Measurements from ENCODE around the gene UGT1A8. TPM values are rescaled to one million over a fixed set of nuclear protein-coding genes. Genes with fewer than 3 reads are reported as not detected.
A peak's percentile ranks its signal among the peaks of the same experiment; 100 is the strongest.
"Not testable (repeated sequence)": the region's sequence is repeated elsewhere in the genome, so short reads cannot be mapped to it uniquely, and the experiment has no call there.

UGT1A8 gene
- total RNA-seq (2014; rRNA removed; shearing (Covaris generic)) = 0.45 TPM in 1 of 2 replicates, not detected in the other
- not detected in 2 replicates for polyA plus RNA-seq (2016; fragmentation: Nextera tagmentation; extraction: Ambion mirVana)
- long read RNA-seq = 0 reads

- not testable (repeated sequence) for H3K27ac ChIP-seq (ENCODE audit: low read depth); H3K27me3 Mint-ChIP-seq (ENCODE audit: insufficient read depth, low read depth, poor library complexity); H3K4me1 Mint-ChIP-seq; H3K4me3 ChIP-seq; H3F3A ChIP-seq (replicated peaks; ENCODE audit: low read depth); H3K4me1 ChIP-seq (ENCODE audit: insufficient read depth); H3K79me2 ChIP-seq (replicated peaks; ENCODE audit: insufficient read depth); H3K36me3 Mint-ChIP-seq (ENCODE audit: low read depth); H3K4me2 ChIP-seq; H3K4me3 Mint-ChIP-seq; H3K27me3 ChIP-seq (ENCODE audit: insufficient read depth); H4K20me1 ChIP-seq (replicated peaks; ENCODE audit: insufficient read depth); H3K9me2 ChIP-seq (ENCODE audit: insufficient read depth); H2AFZ ChIP-seq; H3K36me3 ChIP-seq (ENCODE audit: insufficient read depth); H3K27ac Mint-ChIP-seq; ATAC-seq
- H3K9me3 Mint-ChIP-seq = peaks cover 29% of the 10 kb centered on the region
- DNase-seq (ENCODE audit: low spot score) = peak; percentile 29
Observed at GRCh38 chr2:233617476-233617875, at the start of gene UGT1A8. TSS of gene UGT1A8 (plus strand) at chr2:233617633. CDS start at chr2:233617708, 75 bp downstream.

- Histone ChIP-seq H3K27me3 (ENCODE audit: insufficient read depth) (no peaks in the 10 kb centered on the region), H3K9me2 (ENCODE audit: insufficient read depth) (no peaks in the 10 kb centered on the region), H3K4me2 (no peak overlapping the region), H3K27ac (ENCODE audit: low read depth) (no peak overlapping the region), H3K79me2 (replicated peaks; ENCODE audit: insufficient read depth) (no peaks in the 10 kb centered on the region), H3K36me3 (ENCODE audit: insufficient read depth) (no peaks in the 10 kb centered on the region), H4K20me1 (replicated peaks; ENCODE audit: insufficient read depth) (no peaks in the 10 kb centered on the region), H3K4me1 (ENCODE audit: insufficient read depth) (no peaks in the 10 kb centered on the region), H3F3A (replicated peaks; ENCODE audit: low read depth) (no peaks in the 10 kb centered on the region), H2AFZ (no peak overlapping the region), H3K4me3 (no peak overlapping the region)
- Mint-ChIP-seq H3K4me3 (no peak overlapping the region), H3K4me1 (no peaks in the 10 kb centered on the region), H3K36me3 (ENCODE audit: low read depth) (no peaks in the 10 kb centered on the region), H3K27me3 (ENCODE audit: insufficient read depth, low read depth, poor library complexity) (peaks cover 3% of the 10 kb centered on the region), H3K9me3 (peaks cover 6% of the 10 kb centered on the region), H3K27ac (no peak overlapping the region)
- DNase-seq (ENCODE audit: low spot score) (no peak), ATAC-seq (no peak)
- TF ChIP-seq POLR2AphosphoS5 (IDR thresholded peaks at IDR 0.05; ENCODE audit: low read depth) (no peak), EZH2phosphoT487 (IDR thresholded peaks at IDR 0.05; ENCODE audit: unreplicated experiment) (no peak), STAT1 (IDR thresholded peaks at IDR 0.05; ENCODE audit: unreplicated experiment) (no peak), ZNF331 (CRISPR knock-in tag; IDR thresholded peaks at IDR 0.05; ENCODE audit: low read depth) (no peak), REST (IDR thresholded peaks at IDR 0.05; ENCODE audit: unreplicated experiment) (no peak), NANOG (IDR thresholded peaks at IDR 0.05; ENCODE audit: borderline replicate concordance) (no peak), ZNF114 (CRISPR knock-in tag; IDR thresholded peaks at IDR 0.05) (no peak), EZH2 (IDR thresholded peaks at IDR 0.05; ENCODE audit: low read depth, unreplicated experiment) (no peak), CTCF (conservative IDR thresholded peaks at IDR 0.05; ENCODE audit: low read depth in 2 of 2) (no peak), ZNF462 (CRISPR knock-in tag; IDR thresholded peaks at IDR 0.05) (no peak), JUNB (IDR thresholded peaks at IDR 0.05; ENCODE audit: unreplicated experiment) (no peak)
Observed at GRCh38 chr2:233571001-233571400, 46.4 kb upstream of the UGT1A8 start.
